ENCODE measurements around the gene CTRB1. TPM values are rescaled to one million over a fixed set of nuclear protein-coding genes. Genes with fewer than 3 reads are reported as not detected.

Gene CTRB1
- total and polyA plus RNA-seq, 2 of the 13 experiments (the other 11 are each of a cell fraction or from before 2014, with no cell fraction given), result not detected

GRCh38 chr16:75252049-75252864, 33.5 kb downstream of the CTRB1 start (continued):
- TF ChIP-seq ZNF512B (CRISPR knock-in tag; IDR thresholded peaks at IDR 0.05; ENCODE audit: borderline replicate concordance) (no peak), ZNF503 (CRISPR knock-in tag; IDR thresholded peaks at IDR 0.05) (no peak), NONO (IDR thresholded peaks at IDR 0.05) (no peak), NONO (CRISPR knock-in tag; conservative IDR thresholded peaks at IDR 0.05) (0 out of 2 replicates have a peak, but pooled peaks have one; percentile 43), ZNF75D (CRISPR knock-in tag; IDR thresholded peaks at IDR 0.05; ENCODE audit: borderline replicate concordance) (no peak), XRCC5 (optimal IDR thresholded peaks at IDR 0.05; ENCODE audit: low read length) (peak; percentile 26), ZNF547 (CRISPR knock-in tag; IDR thresholded peaks at IDR 0.05) (0 out of 2 replicates have a peak, but pooled peaks have one; percentile 42), CSRNP1 (CRISPR knock-in tag; IDR thresholded peaks at IDR 0.05) (peak; percentile 33; the same call in 1 of the 2 replicates), CCDC6 (CRISPR knock-in tag; IDR thresholded peaks at IDR 0.05) (no peak), HMGA1 (CRISPR knock-in tag; conservative IDR thresholded peaks at IDR 0.05) (no peak), FOXO4 (CRISPR knock-in tag; conservative IDR thresholded peaks at IDR 0.05) (no peak), ZNF253 (CRISPR knock-in tag; IDR thresholded peaks at IDR 0.05; ENCODE audit: borderline replicate concordance) (peak; percentile 76; the same call in 1 of the 2 replicates), MEF2D (CRISPR knock-in tag; IDR thresholded peaks at IDR 0.05) (peak; percentile 66), CBX2 (IDR thresholded peaks at IDR 0.05; ENCODE audit: low read depth, low read length) (no peak), CBX2 (CRISPR knock-in tag; IDR thresholded peaks at IDR 0.05; ENCODE audit: low read depth) (no peak), KLF13 (CRISPR knock-in tag; IDR thresholded peaks at IDR 0.05) (no peak), HNRNPLL (IDR thresholded peaks at IDR 0.05; ENCODE audit: low read depth, low read length, poor library complexity, severe bottlenecking) (peak; percentile 33), HNF1B (CRISPR knock-in tag; IDR thresholded peaks at IDR 0.05) (peak; percentile 48; the same call in 1 of the 2 replicates)
